ENCODE results near the gene MGAT1. TPM values are rescaled to one million over a fixed set of nuclear protein-coding genes. Genes with fewer than 3 reads are reported as not detected.

MGAT1 gene
- total RNA-seq = 103 TPM

DNA sequence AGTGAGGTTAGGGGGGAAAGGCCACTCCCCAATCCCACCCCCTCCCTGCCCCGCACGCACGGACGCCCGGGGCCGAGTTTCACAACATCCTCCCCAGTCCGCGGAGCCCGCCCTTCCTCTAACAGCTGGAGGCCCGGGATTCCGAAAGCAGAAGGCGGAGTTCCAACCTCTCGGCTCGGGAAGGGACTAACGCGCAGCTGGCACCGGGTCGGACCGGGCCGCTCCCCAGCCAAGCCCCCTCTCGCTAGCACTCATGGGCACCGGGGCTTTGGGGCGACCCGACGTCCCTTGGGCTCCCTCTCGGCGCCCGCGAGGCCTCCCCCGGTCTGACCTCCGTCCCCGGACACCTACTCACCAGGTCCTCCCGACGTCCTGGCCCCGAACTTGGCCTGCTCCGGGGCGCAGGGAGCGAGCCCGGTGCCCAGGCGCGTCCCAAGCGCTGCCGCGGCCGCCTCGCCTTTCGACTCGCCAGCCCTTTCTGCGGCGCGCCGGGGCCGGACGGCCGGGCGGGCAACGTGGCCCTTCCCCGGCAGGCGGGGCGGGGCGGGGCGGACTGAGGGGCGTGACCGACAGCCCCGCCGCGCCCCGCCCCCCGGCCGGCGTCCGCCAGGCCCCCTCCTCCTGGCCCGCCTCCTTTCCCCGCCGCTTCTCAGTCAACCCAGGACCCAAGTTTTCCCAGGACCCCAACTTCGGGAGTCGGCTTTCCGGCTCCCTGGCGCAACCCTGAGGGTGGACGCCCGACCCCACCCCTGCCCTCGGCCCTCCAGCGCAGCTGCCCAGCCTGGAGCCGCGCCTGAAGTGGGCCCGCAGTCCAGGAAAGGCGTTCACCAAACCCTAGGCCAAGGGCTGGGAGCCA lies at the start of gene MGAT1:
Gene MGAT1 (minus strand): TSS at position 482 of the 856 bp plus-strand sequence. CDS start 9,835 bp downstream, outside the sequence.

GRCh38 chr5:180739958-180740357 lies 62.6 kb downstream of the MGAT1 start, which contains the start of gene OR2Y1:
OR2Y1 (minus strand) TSS chr5:180740058; CDS start chr5:180740058, 0 bp downstream.

Other genes starting within 250 kb of the MGAT1 start
- 0.88 TPM for gene SCGB3A1, start 211.3 kb downstream of the MGAT1 start, total RNA-seq
- gene FLT4, start 153.2 kb downstream of the MGAT1 start, total RNA-seq = 39.1 TPM
- gene OR2Y1, start 62.7 kb downstream of the MGAT1 start, total RNA-seq = not detected
- 33.6 TPM for gene ZFP62, start 58.5 kb upstream of the MGAT1 start, total RNA-seq
- gene BTNL8, start 96.4 kb upstream of the MGAT1 start, total RNA-seq = 0.47 TPM
- not detected for gene BTNL3, start 186.0 kb upstream of the MGAT1 start, total RNA-seq
- 17.1 TPM for gene BTNL9, start 237.5 kb upstream of the MGAT1 start, total RNA-seq

All from metanephros (tissue), 1 donor.